HG03095 (cell line): ENCODE data around the gene CFAP58.
A peak's percentile ranks its signal among the peaks of the same experiment; 100 is the strongest.

ENCODE experiments used
- ATAC-seq: cut with Tn5 transposase; IDR thresholded peaks from one replicate; pipeline ENCODE4 v1.9.1; 2021; ENCODE audit warnings: moderate library complexity; ENCODE audit not compliant: unreplicated experiment

Gene CFAP58

DNA sequence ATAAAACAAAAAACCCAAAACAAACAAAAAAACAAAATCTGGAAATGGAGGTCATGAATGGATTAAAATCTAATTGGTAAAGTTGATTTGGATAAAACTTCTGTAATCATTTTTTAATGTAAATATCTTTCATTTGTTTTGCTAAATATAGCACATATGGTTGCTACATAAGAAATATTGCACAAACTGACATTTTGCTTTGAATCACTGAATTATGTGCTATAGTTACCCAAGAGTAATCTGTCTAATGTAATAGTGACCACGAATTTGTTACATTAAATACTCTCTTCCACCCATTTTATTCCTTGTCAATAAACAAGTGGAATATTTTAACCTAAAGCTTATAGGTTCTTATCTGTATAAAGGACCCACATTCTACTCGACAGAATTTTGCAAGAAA is 6.2 kb downstream of the CFAP58 start:
- no peak for ATAC-seq

DNA sequence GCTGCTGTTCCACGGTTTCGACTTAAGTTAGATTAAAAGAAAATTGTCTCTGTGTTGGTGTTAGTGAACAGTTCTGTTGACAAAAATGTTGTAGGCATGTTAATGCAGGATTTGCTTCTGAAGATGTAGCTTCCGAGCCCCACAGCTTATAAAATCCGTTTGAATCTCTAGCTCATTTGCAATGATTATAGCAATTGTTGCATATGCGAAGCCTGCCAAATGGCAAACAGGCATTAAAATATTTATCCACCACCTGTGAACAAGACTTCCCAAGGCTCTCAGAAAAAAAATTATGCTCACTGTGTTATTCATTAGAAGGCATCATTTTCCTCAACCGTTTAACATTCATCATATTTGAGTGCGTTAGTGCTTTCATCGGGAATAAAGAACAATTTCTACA is 14.3 kb downstream of the CFAP58 start:
- ATAC-seq, result no peak

DNA sequence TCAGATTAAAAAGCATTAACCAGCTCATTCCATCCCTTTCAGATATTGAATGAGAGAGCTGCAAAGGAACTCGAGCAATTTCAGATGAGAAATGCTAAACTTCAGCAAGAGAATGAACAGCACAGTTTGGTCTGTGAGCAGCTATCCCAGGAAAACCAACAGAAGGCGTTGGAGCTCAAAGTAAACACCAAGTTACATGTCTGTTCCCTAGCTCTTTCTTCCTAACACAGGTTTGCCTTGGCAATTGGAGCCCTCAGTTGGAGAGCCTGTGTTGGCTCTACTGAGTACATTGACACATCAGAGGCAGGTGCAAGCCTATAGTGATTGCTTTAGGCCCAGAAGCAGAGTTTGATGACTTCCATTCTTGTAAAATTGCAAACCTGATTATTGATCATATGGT is 14.7 kb downstream of the CFAP58 start:
- no peak for ATAC-seq

DNA sequence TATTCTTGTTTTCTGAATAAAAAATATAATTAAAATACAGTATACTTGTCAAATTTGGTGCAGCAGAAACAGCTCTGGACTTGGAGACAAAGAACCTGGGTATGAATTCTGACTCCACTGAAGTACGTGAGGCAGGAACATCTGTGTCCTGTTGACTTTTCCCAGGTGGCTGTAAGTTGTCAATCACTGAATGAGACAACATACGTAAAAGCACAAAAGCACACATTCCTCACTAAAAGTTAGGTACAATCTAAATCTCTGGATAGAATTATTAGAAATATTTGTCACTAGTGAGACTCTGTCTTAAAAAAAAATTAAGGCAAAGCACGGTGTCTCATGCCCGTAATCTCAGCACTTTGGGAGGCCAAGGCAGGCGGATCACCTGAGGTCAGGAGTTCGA is 18.1 kb downstream of the CFAP58 start:
- ATAC-seq, result no peak

DNA sequence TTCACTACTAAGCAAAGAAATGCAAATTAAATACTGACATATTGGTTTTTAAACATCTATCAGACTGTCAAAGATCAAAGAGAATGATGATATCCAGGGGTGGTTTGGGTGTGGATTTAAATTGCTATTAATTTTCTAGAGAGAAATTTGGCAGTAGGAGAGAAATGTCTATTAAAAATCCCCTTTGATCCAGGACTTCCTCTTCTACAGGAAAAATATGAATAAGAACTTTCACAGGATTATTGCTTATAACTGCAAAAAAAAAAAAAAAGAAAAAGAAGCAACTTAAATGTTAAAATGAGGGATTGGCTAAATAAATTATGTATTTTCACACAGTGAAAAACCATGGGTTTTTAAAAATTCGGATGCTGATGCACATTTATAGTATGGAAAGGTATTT is 21.0 kb downstream of the CFAP58 start:
- ATAC-seq, result no peak

DNA sequence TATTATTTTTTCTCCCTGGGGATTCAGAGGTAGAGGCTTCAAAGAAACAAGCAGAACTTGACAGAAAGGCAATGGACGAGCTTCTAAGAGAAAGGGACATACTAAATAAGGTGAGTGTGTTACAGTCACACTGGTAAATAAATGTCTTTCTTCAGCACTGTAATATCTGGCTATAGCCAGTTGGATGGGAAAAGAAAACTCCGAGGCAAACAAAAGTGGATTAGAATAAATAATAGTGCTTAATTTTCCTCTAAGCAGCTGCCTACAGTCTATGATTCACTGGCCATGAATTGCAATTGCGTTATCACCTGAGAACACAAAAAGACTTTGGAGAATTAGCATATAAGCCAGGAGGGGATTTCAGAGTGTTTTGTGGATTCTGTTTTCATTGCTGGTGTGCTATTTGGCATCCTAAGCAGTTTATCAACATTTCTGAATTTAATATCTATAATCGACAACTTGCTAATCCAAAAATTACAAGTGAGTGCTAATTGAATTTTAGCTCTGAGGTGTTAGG is 23.2 kb downstream of the CFAP58 start:
- ATAC-seq, result no peak

DNA sequence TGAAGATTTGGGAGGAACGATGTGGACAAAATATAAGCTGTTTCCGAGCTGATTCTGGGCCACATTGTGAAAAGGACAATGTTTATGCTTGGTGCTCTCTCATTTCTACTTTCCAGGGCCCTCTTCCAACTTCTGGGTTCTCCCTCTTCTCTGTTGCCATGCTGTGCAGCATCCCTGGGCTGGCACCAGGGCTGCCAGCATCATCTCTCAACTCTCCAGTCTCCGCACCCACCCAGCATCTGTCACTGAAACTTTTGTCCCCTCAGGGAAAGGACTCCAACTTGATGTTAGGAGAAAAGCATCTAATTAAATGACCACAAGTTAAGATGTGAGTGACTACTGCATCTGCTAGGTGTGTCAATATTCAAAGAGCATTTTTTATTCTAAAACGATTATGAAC is 26.7 kb downstream of the CFAP58 start:
- ATAC-seq, result no peak

DNA sequence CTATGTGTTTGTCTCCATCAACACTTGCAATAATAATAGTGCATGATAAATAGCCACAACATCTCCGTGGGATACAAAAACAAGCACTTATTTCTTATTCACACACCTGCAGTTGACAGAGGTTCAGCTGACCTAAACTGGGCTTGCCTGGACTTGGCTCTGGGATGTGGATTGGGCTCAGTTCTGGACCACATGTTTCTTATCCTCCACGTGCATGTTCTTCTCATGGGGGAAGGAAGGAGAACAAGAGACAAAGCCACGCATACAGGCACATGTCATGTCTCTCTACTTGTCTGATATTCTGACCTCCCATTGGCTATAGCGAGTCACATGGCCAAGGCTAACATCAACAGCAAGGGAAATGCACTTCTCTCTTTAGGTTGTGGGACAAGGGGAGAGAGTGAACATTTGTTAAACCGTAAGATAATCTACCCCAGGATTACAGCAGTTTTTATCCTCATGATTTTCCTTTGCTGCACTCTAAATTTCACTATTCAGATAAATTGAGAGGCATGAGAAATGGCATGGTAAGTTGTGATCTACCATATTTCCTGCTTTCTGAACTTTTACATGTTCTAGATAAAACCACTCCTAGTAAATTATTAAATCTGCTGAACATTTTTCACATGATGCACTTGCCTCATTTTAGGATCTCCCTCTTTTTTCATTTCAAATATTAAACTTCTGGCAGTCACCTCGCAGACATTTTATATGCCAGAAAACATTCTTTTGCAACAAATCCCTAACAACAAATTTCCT is 33.7 kb downstream of the CFAP58 start:
- no peak for ATAC-seq

DNA sequence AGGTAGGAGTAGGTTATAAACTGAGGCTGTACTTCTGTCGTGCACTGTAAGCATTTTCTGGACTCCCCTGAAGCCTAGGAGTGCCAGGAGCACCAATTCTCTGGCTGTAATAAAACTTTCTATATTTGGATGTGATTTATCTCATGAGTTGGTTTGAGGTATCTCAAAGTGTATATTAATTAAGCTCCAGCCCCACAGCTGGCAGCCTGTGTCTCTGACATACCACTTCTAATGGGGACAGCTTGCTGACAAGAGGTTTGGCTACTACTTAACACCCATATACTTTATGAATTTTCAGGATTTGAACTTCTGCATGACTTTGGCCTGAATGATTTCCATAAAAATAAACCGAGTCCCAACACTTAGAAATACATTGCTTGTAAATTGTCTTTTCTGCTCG is 35.2 kb downstream of the CFAP58 start:
- no peak for ATAC-seq

DNA sequence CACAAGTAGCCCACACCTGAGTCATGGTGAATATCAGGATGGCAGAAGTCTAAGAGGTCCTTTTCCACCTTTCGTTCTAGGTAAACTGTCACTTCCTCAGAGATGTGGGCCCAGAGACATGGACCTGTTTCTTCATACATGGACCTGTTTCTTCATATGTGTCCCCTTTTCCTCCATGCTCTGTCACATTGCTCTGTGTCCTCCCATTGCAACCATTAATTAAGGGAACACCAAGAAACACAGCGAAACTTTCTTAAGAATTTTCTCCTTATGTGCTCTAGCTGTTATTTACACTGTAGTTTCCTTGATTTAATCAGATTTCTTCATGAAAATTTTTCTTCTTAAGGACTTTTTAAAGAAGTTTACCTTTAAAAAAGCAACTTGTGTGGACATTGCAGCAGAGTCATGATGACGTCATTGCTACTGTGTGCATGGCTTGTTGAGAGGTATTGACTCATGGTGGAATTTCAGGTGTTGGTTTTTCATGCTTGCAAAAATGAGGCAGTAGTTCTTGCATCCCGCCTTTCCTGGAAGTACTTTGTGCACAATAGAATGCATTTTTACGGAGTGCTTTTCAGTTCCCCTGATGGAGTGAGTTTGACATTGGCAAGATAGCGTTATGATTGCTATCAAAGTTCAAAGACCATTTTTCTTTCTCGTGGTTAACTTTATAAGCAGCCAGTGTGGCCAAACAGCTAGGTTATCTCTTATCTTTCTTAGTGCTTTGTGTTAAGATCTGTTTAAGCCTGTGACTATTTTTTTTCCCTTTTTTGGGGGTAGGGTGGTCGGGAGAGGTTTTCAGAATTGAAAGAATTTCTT is 37.7 kb downstream of the CFAP58 start:
- ATAC-seq, result no peak

DNA sequence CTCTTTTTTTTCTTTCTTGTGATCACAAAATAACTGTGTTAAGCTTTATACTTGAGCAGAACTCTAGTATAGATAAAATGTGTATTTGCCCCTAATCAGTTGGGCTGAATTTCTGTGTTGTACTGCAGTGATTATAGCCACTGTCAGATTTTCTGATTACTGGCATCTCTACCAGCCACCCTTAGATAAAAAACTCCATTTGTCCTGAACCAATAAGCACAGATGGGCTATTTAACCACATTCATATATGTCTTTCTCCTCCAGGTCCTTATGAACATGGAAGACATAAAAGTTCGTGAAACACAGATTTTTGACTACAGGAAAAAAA is 38.3 kb downstream of the CFAP58 start:
- no peak for ATAC-seq

DNA sequence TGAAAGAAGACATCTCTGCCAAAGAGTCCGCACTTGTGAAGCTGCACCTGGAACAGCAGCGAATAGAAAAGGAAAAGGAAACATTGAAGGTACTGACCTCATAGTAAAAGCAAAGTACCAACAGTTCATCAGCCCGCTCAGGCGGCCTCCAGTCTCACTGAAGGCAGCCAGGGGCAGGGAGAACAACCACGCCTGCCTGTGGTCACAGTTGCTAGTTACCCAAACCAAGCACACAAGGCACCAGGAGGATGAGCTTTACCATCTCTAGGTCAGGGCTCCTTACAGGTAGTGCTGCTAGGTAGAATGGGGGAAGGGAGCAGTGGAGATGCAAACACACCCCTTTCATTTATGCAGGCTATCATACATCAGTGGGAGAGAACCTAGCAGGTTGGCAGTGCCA is 39.8 kb downstream of the CFAP58 start:
- no peak for ATAC-seq

DNA sequence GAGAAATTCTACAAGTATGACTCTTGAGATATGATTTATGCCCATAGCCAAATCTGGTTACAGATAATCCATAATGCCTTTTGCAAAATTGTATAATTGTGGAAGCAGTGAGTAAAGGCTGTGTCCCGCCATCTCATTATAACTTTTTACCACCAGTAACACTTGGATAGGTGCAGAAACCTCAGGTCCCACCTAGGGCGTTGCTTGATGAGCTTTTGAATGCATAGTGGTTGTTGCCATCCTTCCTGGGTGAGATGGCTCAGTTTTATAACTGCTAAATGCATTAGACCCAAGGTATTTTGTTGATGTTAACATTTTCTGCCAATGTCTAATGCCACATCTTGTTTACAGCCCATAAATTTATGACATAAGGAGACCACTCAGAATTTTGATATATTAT is 42.9 kb downstream of the CFAP58 start:
- no peak for ATAC-seq

DNA sequence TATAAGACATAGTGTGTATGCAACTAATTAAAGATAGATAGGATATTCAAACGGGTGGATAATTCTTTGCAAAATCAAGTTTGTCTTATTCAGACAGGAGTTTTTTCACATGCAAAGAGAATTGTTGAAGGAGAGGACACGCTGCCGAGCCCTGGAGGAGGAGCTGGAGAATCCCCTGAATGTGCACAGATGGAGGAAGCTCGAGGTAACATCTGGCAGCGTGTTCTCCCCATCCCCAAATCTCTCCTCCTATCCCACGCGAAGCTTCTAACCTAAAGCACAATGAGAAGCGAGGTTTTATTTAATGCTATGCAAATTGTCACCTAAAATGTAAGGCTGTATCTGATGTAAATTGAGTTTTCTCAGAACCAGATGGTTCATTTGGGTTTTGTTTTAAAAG is 50.0 kb downstream of the CFAP58 start:
- no peak for ATAC-seq

DNA sequence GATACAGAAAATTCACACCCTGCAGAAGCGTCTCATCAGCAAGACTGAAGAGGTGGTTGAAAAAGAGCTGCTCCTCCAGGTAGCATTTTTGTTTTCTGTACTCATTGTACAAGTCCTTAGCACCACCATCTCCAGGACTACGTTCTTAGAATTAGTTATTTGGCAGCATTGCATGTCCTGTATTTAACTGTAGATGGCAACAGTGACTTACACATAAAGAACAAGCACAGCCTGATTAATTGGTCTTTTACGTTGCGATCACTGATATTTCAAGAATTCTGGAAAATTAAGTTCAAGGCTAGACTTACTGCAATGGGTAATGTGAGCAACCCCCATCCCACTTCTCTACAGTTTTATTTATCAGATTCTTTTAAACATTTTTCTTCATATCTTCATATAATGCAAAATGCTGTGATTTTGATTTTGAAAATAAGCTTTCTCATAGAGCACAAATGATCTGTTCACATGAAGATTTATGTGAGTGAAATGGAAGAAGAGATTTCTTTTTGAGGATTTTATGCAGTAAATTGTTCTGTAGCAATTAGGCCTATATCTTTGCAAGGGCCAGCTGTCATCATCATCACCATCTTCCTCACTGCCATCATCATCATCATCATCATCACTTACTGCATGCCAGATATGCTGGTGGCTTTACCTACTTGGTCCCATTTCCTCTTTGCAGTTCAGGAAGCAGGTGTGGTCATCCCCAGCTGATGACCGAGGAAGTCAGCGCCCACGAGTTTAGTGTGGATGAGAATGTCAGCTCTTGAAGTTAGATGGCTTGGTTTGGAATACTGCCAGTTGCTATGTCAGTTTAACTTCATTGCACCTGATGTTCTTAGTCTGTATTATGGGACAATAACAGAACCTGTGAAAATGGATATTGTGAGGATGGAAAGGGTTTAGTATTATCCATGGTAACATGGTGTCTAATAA is 53.4 kb downstream of the CFAP58 start:
- no peak for ATAC-seq

DNA sequence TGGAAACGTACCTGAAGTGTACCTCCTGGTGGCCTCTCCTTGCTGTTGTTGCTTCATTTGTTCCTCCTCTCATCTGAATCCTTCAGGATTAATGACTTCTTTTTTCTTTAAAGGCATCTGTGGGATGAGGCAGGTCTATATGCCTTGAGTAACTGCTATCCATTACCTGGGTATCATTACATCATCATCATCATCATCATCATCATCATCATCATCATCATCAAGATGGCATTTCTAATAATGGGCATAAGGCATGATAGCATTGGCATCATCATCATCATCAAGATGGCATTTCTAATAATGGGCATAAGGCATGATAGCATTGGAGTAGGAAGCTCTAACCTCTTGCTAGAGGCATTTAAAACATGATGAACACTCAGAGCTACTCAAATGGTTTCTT is 59.9 kb downstream of the CFAP58 start:
- no peak for ATAC-seq

DNA sequence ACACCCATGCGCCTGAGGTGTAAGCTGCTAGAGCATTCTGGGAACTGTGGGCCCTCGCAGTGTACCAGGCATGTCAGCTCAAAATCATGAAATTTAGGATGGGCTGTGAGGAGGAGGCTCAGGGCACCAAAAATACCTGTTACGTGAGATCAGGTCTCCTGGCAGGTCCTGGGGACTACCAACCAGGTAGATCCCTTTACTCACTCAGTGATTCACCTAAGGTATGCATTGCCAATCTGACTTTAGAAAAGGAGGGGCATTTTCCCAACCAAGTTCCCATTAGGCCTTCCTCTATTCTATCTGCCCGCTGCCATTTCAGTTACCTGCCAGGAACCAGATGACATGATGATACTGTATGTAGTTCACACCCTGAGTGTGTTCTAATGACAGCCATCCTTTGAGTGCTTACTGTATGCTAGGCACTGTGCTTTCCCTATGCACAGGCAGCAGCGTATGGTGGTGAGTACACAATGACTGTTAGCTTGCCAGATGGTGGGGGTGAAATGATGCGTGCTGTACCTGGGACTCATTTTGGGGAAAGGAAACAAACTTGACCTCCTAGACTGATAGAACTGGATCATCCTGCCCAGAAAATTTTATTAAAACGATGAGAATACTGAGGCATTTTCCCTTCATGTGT is 62.0 kb downstream of the CFAP58 start:
- ATAC-seq, result no peak

DNA sequence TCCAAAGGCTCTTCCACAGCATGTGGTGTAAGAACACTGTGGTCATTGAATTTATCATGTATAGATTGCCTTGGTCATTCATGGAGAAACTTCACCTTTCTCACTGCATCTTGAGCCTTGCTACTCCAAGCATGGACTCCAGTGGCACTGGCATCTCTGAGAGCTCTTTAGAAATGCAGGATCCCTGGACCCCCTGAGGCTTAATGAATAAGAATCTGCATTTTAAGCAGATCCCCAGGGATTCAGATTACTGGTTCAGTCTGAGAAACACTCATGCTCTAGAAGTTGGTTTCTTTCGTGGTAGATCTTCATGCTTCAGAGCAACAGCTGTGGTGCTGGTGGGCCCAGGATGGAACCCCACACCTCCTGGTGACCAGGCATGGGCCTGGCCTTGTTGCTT is 63.2 kb downstream of the CFAP58 start:
- no peak for ATAC-seq

DNA sequence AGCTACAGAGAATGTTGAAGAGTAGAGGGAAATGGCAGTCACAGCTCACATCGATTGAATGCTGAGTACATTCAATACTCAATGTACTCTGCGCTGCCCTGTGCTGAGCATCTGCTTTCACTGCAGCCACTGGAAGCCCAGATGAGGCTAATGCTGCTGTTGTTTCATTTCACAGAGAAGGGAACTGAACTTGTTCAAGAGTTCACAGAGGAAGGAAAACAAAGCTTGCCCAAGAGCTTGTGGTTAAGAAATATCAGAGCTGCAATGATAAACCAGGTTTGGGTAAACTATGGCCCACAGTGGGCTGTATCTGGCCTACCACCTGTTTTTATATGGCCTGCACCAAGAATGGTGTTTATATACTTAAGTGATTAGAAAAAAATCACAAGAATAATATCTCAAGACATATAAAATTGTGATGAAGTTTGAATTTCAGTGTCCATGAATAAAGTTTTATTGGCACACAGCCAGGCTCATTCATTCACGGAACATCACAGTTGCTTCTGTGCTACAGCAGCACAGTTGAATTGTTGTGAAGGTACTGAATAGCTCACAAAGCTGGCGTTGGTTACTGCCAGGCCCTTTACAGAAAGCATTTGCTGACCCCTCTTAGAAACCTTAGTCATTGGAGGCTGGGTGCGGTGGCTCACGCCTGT is 64.1 kb downstream of the CFAP58 start:
- ATAC-seq, result no peak

DNA sequence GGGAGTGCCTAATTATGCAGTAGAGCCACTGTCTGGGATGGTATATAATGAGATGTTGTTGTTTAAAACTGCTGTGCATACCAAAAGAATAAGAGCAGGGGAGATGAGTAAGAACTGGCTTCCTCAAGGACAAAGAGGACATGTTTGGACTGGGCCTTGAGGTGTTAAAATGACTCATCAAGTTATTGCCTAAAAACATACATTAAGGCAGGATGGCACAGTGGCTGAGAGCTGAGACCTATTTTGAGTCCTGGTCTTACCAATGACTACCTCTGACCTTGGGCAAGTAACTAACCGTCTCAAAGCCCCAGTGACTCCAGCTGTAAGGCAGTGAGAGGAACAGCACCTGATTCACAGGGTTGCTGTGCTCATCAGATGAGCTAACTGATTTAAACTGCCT is 71.1 kb downstream of the CFAP58 start:
- peak; percentile 95 for ATAC-seq
